Endodermal cell (in vitro differentiated cells): Measurements from ENCODE around the gene SEMA6D. TPM values are rescaled to one million over a fixed set of nuclear protein-coding genes. Genes with fewer than 3 reads are reported as not detected.
A peak's percentile ranks its signal among the peaks of the same experiment; 100 is the strongest.

Source experiments
- DNase-seq: peaks from one replicate; pipeline ENCODE4 v3.0.0-alpha.2; 2017
- H3K27ac ChIP-seq: 2 replicates; pipeline ENCODE4 v1.5.1; 2013; ENCODE audit warnings: mild to moderate bottlenecking, low read depth, low read length, moderate library complexity
- H3K27me3 ChIP-seq: 2 replicates; pipeline ENCODE4 v1.6.1; 2013; ENCODE audit warnings: mild to moderate bottlenecking, low read length, moderate library complexity; ENCODE audit not compliant: insufficient read depth, control insufficient read depth, poor library complexity, severe bottlenecking
- H3K36me3 ChIP-seq: 2 replicates; pipeline ENCODE4 v1.7.0; 2013; ENCODE audit warnings: mild to moderate bottlenecking, low read length, moderate library complexity; ENCODE audit not compliant: control insufficient read depth, insufficient read depth
- H3K4me1 ChIP-seq: one replicate; pipeline ENCODE4 v1.7.0; 2013; ENCODE audit warnings: low read length; ENCODE audit not compliant: control insufficient read depth, insufficient read depth
- H3K4me3 ChIP-seq: 2 replicates; pipeline ENCODE4 v1.5.1; 2013; ENCODE audit warnings: mild to moderate bottlenecking, low read length, moderate library complexity
- H3K9ac ChIP-seq: 2 replicates; pipeline ENCODE4 v1.6.1; 2013; ENCODE audit warnings: mild to moderate bottlenecking, low read length, moderate library complexity; ENCODE audit not compliant: poor library complexity, severe bottlenecking; ENCODE audit errors: extremely low read depth
- H3K9me3 ChIP-seq: 2 replicates; pipeline ENCODE4 v1.6.1; 2013; ENCODE audit warnings: mild to moderate bottlenecking, low read length, moderate library complexity; ENCODE audit not compliant: control insufficient read depth
- H3K27ac Mint-ChIP-seq: 2 replicates; pipeline ENCODE4 v1.8.0; 2020; ENCODE audit warnings: mixed read lengths
- H3K27me3 Mint-ChIP-seq: 2 replicates; pipeline ENCODE4 v1.8.0; 2021; ENCODE audit warnings: mild to moderate bottlenecking, mixed read lengths; ENCODE audit not compliant: insufficient read depth
- H3K36me3 Mint-ChIP-seq: 2 replicates; pipeline ENCODE4 v1.8.0; 2020; ENCODE audit warnings: low read depth, mixed read lengths
- H3K4me1 Mint-ChIP-seq: 2 replicates; pipeline ENCODE4 v1.8.0; 2020; ENCODE audit warnings: mixed read lengths
- H3K4me3 Mint-ChIP-seq: 2 replicates; pipeline ENCODE4 v1.8.0; 2020; ENCODE audit warnings: mild to moderate bottlenecking, moderate library complexity, mixed read lengths
- H3K9me3 Mint-ChIP-seq: 2 replicates; pipeline ENCODE4 v1.8.0; 2020; ENCODE audit warnings: mild to moderate bottlenecking, mixed read lengths
- WGBS, 2 experiments: methylation state at CpG; one replicate each; pipeline versions ENCODE4 v1.1.5 to v1.1.7; 2013; ENCODE audit warnings: missing lambda C conversion rate in 2 of 2, mixed read lengths in 1 of 2; ENCODE audit not compliant: insufficient coverage in 1 of 2, insufficient read length in 1 of 2; 5-methylcytosine and 5-hydroxymethylcytosine counted together
- total RNA-seq, 2 donors: library from RNA; stranded (reverse); fragmentation: NEBNext Ultra II Directional in 1 of 2; extraction: Animal tissue kit (Norgen Biotek cat#: 25700) in 1 of 2; gene quantifications; 2 replicates in 1 of 2; 3 replicates in 1 of 2; pipeline ENCODE4 v1.2.1, GENCODE V29; 2021
- TF ChIP-seq, protein P1 (sequence below): fragments of 200-600 bp; sonication (generic); conservative IDR thresholded peaks from 2 replicates; pipeline ENCODE4 v1.5.0; 2021; ENCODE audit warnings: antibody characterized with exemption, mild to moderate bottlenecking

SEMA6D gene
- total RNA-seq, 2 donors from 2014 or later, result 23.6 to 48.7 TPM

GRCh38 chr15:47750740-47751262 is 33.5 kb downstream of the SEMA6D start:
- no peaks in the 10 kb centered on the region for H3K27me3 ChIP-seq
- WGBS, 2 experiments, result 96 to 100% methylated on average over 2 to 4 of the region's 4 CpGs
- DNase-seq, result no peak
- no peak overlapping the region for H3K4me3 ChIP-seq
- H3K9me3 Mint-ChIP-seq, result peaks cover 27% of the 10 kb centered on the region
- H3K27ac ChIP-seq, result no peak overlapping the region
- H3K4me1 ChIP-seq, result peaks cover 4% of the 10 kb centered on the region
- no peak overlapping the region for H3K27ac Mint-ChIP-seq
- no peaks in the 10 kb centered on the region for H3K27me3 Mint-ChIP-seq
- TF ChIP-seq, protein P1, sequence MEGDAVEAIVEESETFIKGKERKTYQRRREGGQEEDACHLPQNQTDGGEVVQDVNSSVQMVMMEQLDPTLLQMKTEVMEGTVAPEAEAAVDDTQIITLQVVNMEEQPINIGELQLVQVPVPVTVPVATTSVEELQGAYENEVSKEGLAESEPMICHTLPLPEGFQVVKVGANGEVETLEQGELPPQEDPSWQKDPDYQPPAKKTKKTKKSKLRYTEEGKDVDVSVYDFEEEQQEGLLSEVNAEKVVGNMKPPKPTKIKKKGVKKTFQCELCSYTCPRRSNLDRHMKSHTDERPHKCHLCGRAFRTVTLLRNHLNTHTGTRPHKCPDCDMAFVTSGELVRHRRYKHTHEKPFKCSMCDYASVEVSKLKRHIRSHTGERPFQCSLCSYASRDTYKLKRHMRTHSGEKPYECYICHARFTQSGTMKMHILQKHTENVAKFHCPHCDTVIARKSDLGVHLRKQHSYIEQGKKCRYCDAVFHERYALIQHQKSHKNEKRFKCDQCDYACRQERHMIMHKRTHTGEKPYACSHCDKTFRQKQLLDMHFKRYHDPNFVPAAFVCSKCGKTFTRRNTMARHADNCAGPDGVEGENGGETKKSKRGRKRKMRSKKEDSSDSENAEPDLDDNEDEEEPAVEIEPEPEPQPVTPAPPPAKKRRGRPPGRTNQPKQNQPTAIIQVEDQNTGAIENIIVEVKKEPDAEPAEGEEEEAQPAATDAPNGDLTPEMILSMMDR, result no peak
- peaks cover 27% of the 10 kb centered on the region for H3K9me3 ChIP-seq
- peaks cover 50% of the 10 kb centered on the region for H3K36me3 ChIP-seq
- no peak overlapping the region for H3K9ac ChIP-seq
- H3K4me3 Mint-ChIP-seq, result no peak overlapping the region
- H3K36me3 Mint-ChIP-seq, result peaks cover 37% of the 10 kb centered on the region
- H3K4me1 Mint-ChIP-seq, result peaks cover 19% of the 10 kb centered on the region

- H3K4me3 ChIP-seq, result no peak overlapping the region
- peaks cover 27% of the 10 kb centered on the region for H3K9me3 Mint-ChIP-seq
- no peaks in the 10 kb centered on the region for H3K27me3 ChIP-seq
- DNase-seq, result no peak
- peaks cover 42% of the 10 kb centered on the region for H3K36me3 ChIP-seq
- H3K9me3 ChIP-seq, result peaks cover 27% of the 10 kb centered on the region
- TF ChIP-seq, protein P1, result no peak
- peaks cover 4% of the 10 kb centered on the region for H3K4me1 ChIP-seq
- peaks cover 24% of the 10 kb centered on the region for H3K4me1 Mint-ChIP-seq
- no peak overlapping the region for H3K27ac Mint-ChIP-seq
- H3K4me3 Mint-ChIP-seq, result no peak overlapping the region
- peaks cover 43% of the 10 kb centered on the region for H3K36me3 Mint-ChIP-seq
- no peak overlapping the region for H3K27ac ChIP-seq
- WGBS, 2 experiments, result 83 to 97% methylated on average over 2 to 4 of the region's 4 CpGs
- no peaks in the 10 kb centered on the region for H3K27me3 Mint-ChIP-seq
- no peak overlapping the region for H3K9ac ChIP-seq
These were observed 36.3 kb downstream of the SEMA6D start for GRCh38 chr15:47753591-47753990.

DNA sequence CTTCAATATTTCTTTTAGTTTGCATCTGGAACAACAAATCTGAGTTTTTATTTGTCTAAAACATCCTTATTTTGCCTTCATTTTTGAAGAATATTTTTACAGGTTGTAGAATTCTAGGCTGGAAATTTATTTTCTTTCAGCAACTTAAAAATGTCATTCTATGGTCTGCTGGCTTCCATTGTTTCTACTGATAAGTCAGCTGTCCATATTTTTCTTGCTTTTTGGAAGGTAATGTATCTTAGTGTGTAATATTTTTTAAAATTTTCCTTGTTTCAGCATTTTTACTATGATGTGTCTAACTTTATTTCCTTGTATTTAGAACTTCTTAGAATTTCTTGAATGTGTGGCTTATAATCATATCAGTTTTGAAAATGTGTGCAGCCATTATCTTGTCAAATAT is 37.0 kb downstream of the SEMA6D start:
- Histone ChIP-seq H3K4me3 (peak overlapping the region; percentile 10), H3K9ac (no peak overlapping the region), H3K36me3 (peaks cover 40% of the 10 kb centered on the region), H3K27ac (no peak overlapping the region), H3K4me1 (peaks cover 4% of the 10 kb centered on the region), H3K9me3 (peaks cover 27% of the 10 kb centered on the region), H3K27me3 (no peaks in the 10 kb centered on the region)
- H3K9me3 Mint-ChIP-seq, result peaks cover 27% of the 10 kb centered on the region
- no peak for DNase-seq
- H3K4me3 Mint-ChIP-seq, result no peak overlapping the region
- H3K27me3 Mint-ChIP-seq, result no peaks in the 10 kb centered on the region
- peaks cover 27% of the 10 kb centered on the region for H3K4me1 Mint-ChIP-seq
- peaks cover 46% of the 10 kb centered on the region for H3K36me3 Mint-ChIP-seq
- TF ChIP-seq, protein P1, result no peak
- no peak overlapping the region for H3K27ac Mint-ChIP-seq
